Measurements from ENCODE around the gene HS6ST1. TPM values are rescaled to one million over a fixed set of nuclear protein-coding genes. Genes with fewer than 3 reads are reported as not detected.
"Not testable (repeated sequence)": the region's sequence is repeated elsewhere in the genome, so short reads cannot be mapped to it uniquely, and the experiment has no call there.

The HS6ST1 gene
- total and polyA plus RNA-seq, 7 donors = 12.0 to 27.4 (median 17.1) TPM

DNA sequence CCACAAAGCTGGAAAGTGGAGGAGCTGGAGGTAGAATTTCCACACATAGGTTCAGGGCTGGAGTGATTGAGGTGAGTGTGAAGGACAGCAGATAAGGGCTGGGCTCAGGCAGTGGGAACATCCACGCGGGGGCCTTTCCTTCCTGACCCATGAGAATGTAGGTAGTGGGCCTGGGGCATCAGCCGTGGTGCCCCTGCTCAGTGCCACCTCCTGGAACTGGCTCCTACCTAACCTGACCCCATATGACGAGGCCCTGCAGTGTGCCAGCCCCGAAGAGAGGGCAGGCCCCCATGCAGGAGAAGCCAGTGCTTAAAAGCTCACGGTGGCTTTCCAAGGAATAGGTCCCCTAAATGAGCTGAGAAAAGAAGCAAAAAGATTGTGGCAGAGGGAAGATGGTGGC lies 66.2 kb downstream of the HS6ST1 start:
- Histone ChIP-seq H3K27me3 (no peaks in the 10 kb centered on the region), H3K4me3 (no peak overlapping the region), H3K4me1 (no peaks in the 10 kb centered on the region), H3K36me3 (no peaks in the 10 kb centered on the region), H3K9me3 (no peaks in the 10 kb centered on the region), H3K27ac (no peak overlapping the region)
- intact Hi-C loops (cut with DNase I) = no loop called here
- TF ChIP-seq, protein P1, sequence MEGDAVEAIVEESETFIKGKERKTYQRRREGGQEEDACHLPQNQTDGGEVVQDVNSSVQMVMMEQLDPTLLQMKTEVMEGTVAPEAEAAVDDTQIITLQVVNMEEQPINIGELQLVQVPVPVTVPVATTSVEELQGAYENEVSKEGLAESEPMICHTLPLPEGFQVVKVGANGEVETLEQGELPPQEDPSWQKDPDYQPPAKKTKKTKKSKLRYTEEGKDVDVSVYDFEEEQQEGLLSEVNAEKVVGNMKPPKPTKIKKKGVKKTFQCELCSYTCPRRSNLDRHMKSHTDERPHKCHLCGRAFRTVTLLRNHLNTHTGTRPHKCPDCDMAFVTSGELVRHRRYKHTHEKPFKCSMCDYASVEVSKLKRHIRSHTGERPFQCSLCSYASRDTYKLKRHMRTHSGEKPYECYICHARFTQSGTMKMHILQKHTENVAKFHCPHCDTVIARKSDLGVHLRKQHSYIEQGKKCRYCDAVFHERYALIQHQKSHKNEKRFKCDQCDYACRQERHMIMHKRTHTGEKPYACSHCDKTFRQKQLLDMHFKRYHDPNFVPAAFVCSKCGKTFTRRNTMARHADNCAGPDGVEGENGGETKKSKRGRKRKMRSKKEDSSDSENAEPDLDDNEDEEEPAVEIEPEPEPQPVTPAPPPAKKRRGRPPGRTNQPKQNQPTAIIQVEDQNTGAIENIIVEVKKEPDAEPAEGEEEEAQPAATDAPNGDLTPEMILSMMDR (IDR thresholded peaks at IDR 0.05) = no peak
- TF ChIP-seq POLR2A (IDR thresholded peaks at IDR 0.05) (no peak), EP300 (IDR thresholded peaks at IDR 0.05) (no peak), POLR2AphosphoS5 (IDR thresholded peaks at IDR 0.05) (no peak)
- DNase-seq = no peak
- 90 to 96% methylated on average over 6 of the region's 6 CpGs for WGBS, 2 donors

DNA sequence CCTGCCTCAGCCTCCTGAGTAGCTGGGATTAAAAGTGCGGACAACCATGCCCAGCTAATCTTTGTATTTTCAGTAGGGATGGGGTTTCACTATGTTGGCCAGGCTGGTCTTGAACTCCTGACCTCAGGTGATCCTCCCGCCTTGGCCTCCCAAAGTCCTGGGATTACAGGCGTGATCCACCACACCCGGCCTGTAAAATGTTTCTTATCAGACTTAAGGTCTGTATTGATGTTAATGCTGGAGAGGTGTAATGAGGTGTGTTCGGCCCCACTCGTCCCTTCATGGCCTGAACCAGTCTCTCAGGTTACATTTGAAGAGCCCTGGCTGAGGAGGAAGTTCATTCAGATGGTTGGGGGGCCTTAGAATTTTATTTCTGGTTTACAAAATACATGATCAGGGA lies 66.6 kb downstream of the HS6ST1 start:
- H3K27ac ChIP-seq; H3K36me3 ChIP-seq; H3K4me3 ChIP-seq; H3K27me3 ChIP-seq; intact Hi-C loops (cut with DNase I); H3K4me1 ChIP-seq; DNase-seq; H3K9me3 ChIP-seq: not testable (repeated sequence)
- 60 to 86% methylated on average over 6 of the region's 6 CpGs for WGBS, 2 donors

DNA sequence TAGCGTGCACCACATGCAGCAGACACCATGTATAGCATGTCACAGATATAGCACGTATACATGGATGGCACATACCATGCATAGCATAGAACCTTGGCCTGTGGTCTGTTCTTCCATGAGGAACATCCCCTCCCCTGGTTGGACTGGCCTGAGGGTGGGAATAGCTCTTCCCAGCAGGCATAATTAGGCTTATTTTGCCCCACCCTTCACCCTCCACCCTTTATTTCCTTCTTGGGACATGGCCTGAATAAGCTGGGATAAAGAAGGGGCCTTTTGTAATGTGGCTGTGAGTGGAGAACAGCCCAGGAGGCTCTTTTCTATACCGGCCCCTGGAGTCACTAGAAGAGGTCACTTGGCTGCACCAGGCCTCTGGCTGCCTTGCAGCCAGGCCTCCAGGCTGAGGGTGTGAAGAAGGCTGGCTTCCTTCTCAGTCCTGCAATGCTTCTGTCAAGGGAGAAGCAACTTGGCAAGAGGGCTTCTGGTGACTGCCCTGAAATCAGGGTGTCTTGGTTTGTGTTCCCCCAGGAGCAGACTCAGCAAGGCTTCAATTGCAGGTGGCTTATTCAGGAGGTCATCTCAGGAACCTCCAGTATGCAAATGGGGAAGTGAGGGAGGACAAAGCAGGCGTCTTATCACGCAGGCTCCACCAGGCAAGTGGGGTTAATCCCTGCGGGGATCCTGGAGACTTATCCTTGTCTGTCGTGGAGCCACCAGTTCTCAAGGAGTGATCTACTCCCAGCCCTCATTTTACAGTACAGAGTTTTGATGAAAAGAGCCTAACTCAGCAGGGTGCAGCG lies 68.2 kb downstream of the HS6ST1 start:
- DNase-seq = no peak
- Histone ChIP-seq H3K27me3 (no peaks in the 10 kb centered on the region), H3K27ac (no peak overlapping the region), H3K36me3 (no peaks in the 10 kb centered on the region), H3K4me3 (no peak overlapping the region), H3K4me1 (no peaks in the 10 kb centered on the region), H3K9me3 (no peaks in the 10 kb centered on the region)
- 88 to 94% methylated on average over 8 of the region's 8 CpGs for WGBS, 2 donors
- TF ChIP-seq, protein P1 (IDR thresholded peaks at IDR 0.05) = no peak
- TF ChIP-seq POLR2A (IDR thresholded peaks at IDR 0.05) (no peak), EP300 (IDR thresholded peaks at IDR 0.05) (no peak), POLR2AphosphoS5 (IDR thresholded peaks at IDR 0.05) (no peak)
- intact Hi-C loops (cut with DNase I) = no loop called here

DNA sequence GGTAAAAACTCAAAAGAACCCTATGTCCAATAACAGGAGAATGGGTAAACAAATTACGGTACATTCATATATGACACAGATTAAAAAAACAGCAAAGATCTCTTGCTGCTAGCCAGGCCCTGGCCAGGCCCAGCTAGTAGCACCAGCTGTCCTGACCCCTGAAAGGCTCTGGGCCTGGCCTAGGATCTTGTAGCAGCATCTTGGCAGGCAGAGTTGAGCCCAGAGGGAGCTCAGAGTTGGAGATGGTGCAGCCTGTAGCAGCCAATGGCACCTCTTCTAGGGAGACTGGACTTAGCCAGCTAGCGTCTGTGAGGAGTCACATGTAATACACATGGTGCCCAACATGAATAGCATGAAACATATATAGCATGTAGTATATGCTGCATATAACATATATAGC lies 69.1 kb downstream of the HS6ST1 start:
- TF ChIP-seq POLR2AphosphoS5 (IDR thresholded peaks at IDR 0.05) (no peak), POLR2A (IDR thresholded peaks at IDR 0.05) (no peak), EP300 (IDR thresholded peaks at IDR 0.05) (no peak)
- TF ChIP-seq, protein P1 (IDR thresholded peaks at IDR 0.05) = no peak
- Histone ChIP-seq H3K4me3 (no peak overlapping the region), H3K36me3 (no peaks in the 10 kb centered on the region), H3K9me3 (no peaks in the 10 kb centered on the region), H3K27ac (no peak overlapping the region), H3K27me3 (no peaks in the 10 kb centered on the region), H3K4me1 (no peaks in the 10 kb centered on the region)
- no peak for DNase-seq
- intact Hi-C loops (cut with DNase I) = no loop called here
- 92 to 94% methylated on average over 2 of the region's 2 CpGs for WGBS, 2 donors

DNA sequence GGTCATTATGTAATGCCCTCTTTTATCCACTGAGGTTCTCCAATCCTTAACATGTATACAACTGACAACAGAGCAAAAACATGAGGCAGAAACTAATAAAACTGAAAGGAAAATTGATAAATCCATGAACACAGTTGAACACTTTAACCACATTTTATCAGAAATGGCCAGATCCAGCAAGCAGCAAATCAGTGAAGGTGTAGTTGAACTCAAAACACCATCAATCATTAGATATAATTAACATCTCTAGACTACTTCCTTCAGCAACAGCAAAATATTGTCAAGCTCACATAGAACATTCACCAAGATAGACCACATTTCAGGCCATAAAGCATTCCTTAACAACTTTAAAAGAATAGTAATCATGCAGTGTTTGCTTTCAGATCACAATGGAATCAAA lies 72.9 kb downstream of the HS6ST1 start:
- intact Hi-C loops (cut with DNase I) = no loop called here

More for the DNA sequence above, 72.9 kb downstream of the HS6ST1 start:
- Histone ChIP-seq H3K9me3 (no peaks in the 10 kb centered on the region), H3K4me3 (no peak overlapping the region), H3K4me1 (no peaks in the 10 kb centered on the region), H3K27me3 (no peaks in the 10 kb centered on the region), H3K27ac (no peak overlapping the region), H3K36me3 (no peaks in the 10 kb centered on the region)
- no peak for TF ChIP-seq POLR2A (IDR thresholded peaks at IDR 0.05)
- no peak for TF ChIP-seq POLR2AphosphoS5 (IDR thresholded peaks at IDR 0.05)
- TF ChIP-seq, protein P1 (IDR thresholded peaks at IDR 0.05) = no peak
- no peak for DNase-seq
